K562 (cell line): ENCODE results near the gene FBXO48. TPM values are rescaled to one million over a fixed set of nuclear protein-coding genes. Genes with fewer than 3 reads are reported as not detected.
A peak's percentile ranks its signal among the peaks of the same experiment; 100 is the strongest.
"Not testable (repeated sequence)": the region's sequence is repeated elsewhere in the genome, so short reads cannot be mapped to it uniquely, and the experiment has no call there.

ENCODE experiments used
- ATAC-seq: fragments of 200-7000 bp; cut with Tn5 transposase; 3 replicates; pipeline ENCODE4 v1.9.1; 2020; ENCODE audit warnings: moderate library complexity
- BruUV-seq: library from RNA; stranded (reverse); fragments of 400-500 nt; replicated peaks from 2 replicates; lab custom pipeline; 2021; lab: Mats Ljungman, UMichigan
- CTCF ChIA-PET: fragments of 300-600 bp; formaldehyde crosslinking; extraction: SDS; loops from one replicate; lab custom pipeline; 2021; ENCODE audit warnings: low intra/inter-chr PET ratio; lab: Yijun Ruan, JAX
- POLR2A ChIA-PET: fragments of 300-600, 350-650 bp; sonication (Branson Sonifier 250); formaldehyde crosslinking; extraction: SDS; loops from one replicate; lab custom pipeline; 2021; ENCODE audit warnings: antibody characterized with exemption, inconsistent platforms; lab: Yijun Ruan, JAX
- DNase-seq, 4 experiments: peaks; one replicate each; pipeline versions ENCODE4 v3.0.0 to v3.0.0-alpha.2; 2011 to 2018; ENCODE audit warnings: low spot score in 3 of 4, mixed read lengths in 3 of 4; ENCODE audit errors: extremely low read depth in 1 of 4
- FAIRE-seq: peaks from 2 replicates; lab custom pipeline; 2011; peaks lifted over from hg19 to GRCh38; lab: Jason Lieb, UNC
- H2AFZ ChIP-seq: 2 replicates; pipeline ENCODE4 v1.6.0; 2011; ENCODE audit warnings: low read depth, low read length, control low read depth, inconsistent platforms
- H3K27ac ChIP-seq: fragments of 200-600 bp; 3 replicates; pipeline ENCODE4 v1.8.0; 2011; ENCODE audit warnings: low read depth, mild to moderate bottlenecking, control low read depth, inconsistent platforms, low read length, moderate library complexity, mixed read lengths; ENCODE audit errors: extremely low read depth
- H3K27me3 ChIP-seq, 2 experiments: fragments of 300-600 bp in 1 of 2; 2 replicates in 1 of 2; 3 replicates in 1 of 2; pipeline versions ENCODE4 v1.6.0 to v1.8.0; 2011; ENCODE audit warnings: inconsistent platforms in 2 of 2, low read length in 2 of 2, mild to moderate bottlenecking in 1 of 2, mixed read lengths in 1 of 2, moderate library complexity in 1 of 2; ENCODE audit not compliant: control insufficient read depth in 2 of 2, insufficient read depth in 2 of 2
- H3K36me3 ChIP-seq: fragments of 300-600 bp; 3 replicates; pipeline ENCODE4 v1.8.0; 2011; ENCODE audit warnings: mild to moderate bottlenecking, low read length, inconsistent platforms; ENCODE audit not compliant: control insufficient read depth, insufficient read depth
- H3K4me1 ChIP-seq, 2 experiments: fragments of 200-600 bp in 1 of 2; replicated peaks in 1 of 2; 2 replicates in 1 of 2; 3 replicates in 1 of 2; pipeline versions ENCODE4 v1.5.1 to v1.8.0; 2011; ENCODE audit warnings: inconsistent platforms in 2 of 2, low read length in 2 of 2, mild to moderate bottlenecking in 1 of 2, mixed read lengths in 1 of 2, moderate library complexity in 1 of 2; ENCODE audit not compliant: control insufficient read depth in 2 of 2, insufficient read depth in 2 of 2
- H3K4me2 ChIP-seq: 2 replicates; pipeline ENCODE4 v1.6.1; 2011; ENCODE audit warnings: low read length, control low read depth, inconsistent platforms, mixed read lengths; ENCODE audit not compliant: insufficient read depth
- H3K4me3 ChIP-seq: fragments of 200-600 bp; sonication (generic), shearing (Covaris generic); 2 replicates; pipeline ENCODE4 v1.5.1; 2016; ENCODE audit warnings: control low read depth, inconsistent platforms
- H3K79me2 ChIP-seq: fragments of 200-600 bp; 3 replicates; pipeline ENCODE4 v1.8.0; 2011; ENCODE audit warnings: low read length, inconsistent platforms; ENCODE audit not compliant: control insufficient read depth, insufficient read depth
- H3K9ac ChIP-seq, 2 experiments: 2 replicates each; pipeline versions ENCODE4 v1.6.0 to v1.6.1; 2011; ENCODE audit warnings: low read depth in 2 of 2, low read length in 2 of 2, control low read depth in 1 of 2, inconsistent platforms in 1 of 2, mild to moderate bottlenecking in 1 of 2, mixed read lengths in 1 of 2; ENCODE audit not compliant: insufficient read depth in 1 of 2
- H3K9me1 ChIP-seq: one replicate; pipeline ENCODE4 v1.6.0; 2011; ENCODE audit warnings: inconsistent platforms, mild to moderate bottlenecking, low read length, moderate library complexity; ENCODE audit not compliant: control insufficient read depth, insufficient read depth
- H3K9me3 ChIP-seq: replicated peaks from 2 replicates; pipeline ENCODE4 v1.5.1; 2011; ENCODE audit warnings: low read depth, low read length, inconsistent platforms; ENCODE audit not compliant: control insufficient read depth, insufficient read depth
- H4K20me1 ChIP-seq: replicated peaks from 2 replicates; pipeline ENCODE4 v1.6.1; 2011; ENCODE audit warnings: low read length, inconsistent platforms, mixed read lengths; ENCODE audit not compliant: control insufficient read depth, insufficient read depth
- WGBS: fragments of 100-300 bp; shearing (Covaris generic); methylation state at CpG from one replicate; pipeline ENCODE4 v1.1.6; 2016; ENCODE audit warnings: low coverage, mixed read lengths; ENCODE audit not compliant: insufficient coverage; ENCODE audit errors: missing lambda C conversion rate; 5-methylcytosine and 5-hydroxymethylcytosine counted together
- in situ Hi-C: fragments of 300-500 bp; cut with MboI; formaldehyde crosslinking; loops from 4 replicates; pipeline ENCODE4 v1.15.0; 2018; ENCODE audit warnings: inconsistent platforms, mixed read lengths
- intact Hi-C: fragments of 100-400 bp; cut with micrococcal nuclease; formaldehyde crosslinking; loops from 2 replicates; pipeline ENCODE4 v1.14.2; 2022
- polyA plus RNA-seq, 8 experiments: library from polyadenylated mRNA; depleted of rRNA in 4 of 8; stranded (reverse) in 5 of 8; unstranded in 3 of 8; fragments of >200 nt; fragmentation: Nextera tagmentation in 2 of 8; fragmentation: Illumina TruSeq in 1 of 8; extraction: Ambion mirVana in 2 of 8; extraction: Trizol in 1 of 8; gene quantifications; 2 replicates each; pipeline versions ENCODE4 v1.2.1 to v1.2.3, GENCODE V29; 2011 to 2014; ENCODE audit warnings: inconsistent platforms in 1 of 8, missing spikeins in 1 of 8
- total RNA-seq, 7 experiments: library from RNA; depleted of rRNA in 6 of 7; stranded (reverse); fragments of >200 nt in 6 of 7; fragmentation: Illumina TruSeq in 2 of 7; extraction: Trizol in 2 of 7; gene quantifications; 2 replicates each; pipeline versions ENCODE4 v1.2.1 to v1.2.3, GENCODE V29; 2011 to 2021; ENCODE audit warnings: low replicate concordance in 1 of 7
- TF ChIP-seq, protein P1 (sequence below), 2 experiments: fragments of 450-650 bp; IDR thresholded peaks; 2 replicates each; pipeline ENCODE4 v1.6.1; 2018; ENCODE audit warnings: mild to moderate bottlenecking in 2 of 2, low read depth in 1 of 2; ENCODE audit not compliant: partially characterized antibody in 2 of 2

Gene FBXO48
- total and polyA plus RNA-seq, 9 of the 15 experiments (the other 6 are each of a cell fraction or from before 2014, with no cell fraction given): 0.36 to 1.8 (median 0.73) TPM

DNA sequence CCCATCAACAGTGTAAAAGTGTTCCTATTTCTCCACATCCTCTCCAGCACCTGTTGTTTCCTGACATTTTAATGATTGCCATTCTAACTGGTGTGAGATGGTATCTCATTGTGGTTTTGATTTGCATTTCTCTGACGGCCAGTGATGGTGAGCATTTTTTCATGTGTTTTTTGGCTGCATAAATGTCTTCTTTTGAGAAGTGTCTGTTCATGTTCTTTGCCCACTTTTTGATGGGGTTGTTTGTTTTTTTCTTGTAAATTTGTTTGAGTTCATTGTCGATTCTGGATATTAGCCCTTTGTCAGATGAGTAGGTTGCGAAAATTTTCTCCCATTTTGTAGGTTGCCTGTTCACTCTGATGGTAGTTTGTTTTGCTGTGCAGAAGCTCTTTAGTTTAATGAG lies 20.7 kb downstream of the FBXO48 start:
- CTCF ChIA-PET, BruUV-seq, ATAC-seq, H3K36me3 ChIP-seq, H3K4me1 ChIP-seq, H2AFZ ChIP-seq, H3K4me2 ChIP-seq, H4K20me1 ChIP-seq, FAIRE-seq, H3K27ac ChIP-seq, in situ Hi-C loops, H3K79me2 ChIP-seq, H3K9me3 ChIP-seq, intact Hi-C loops, H3K9ac ChIP-seq, DNase-seq, H3K4me3 ChIP-seq, H3K9me1 ChIP-seq, H3K27me3 ChIP-seq, POLR2A ChIA-PET: not testable (repeated sequence)
- WGBS: no CpG with 5 or more reads among the region's 3 CpGs
- TF ChIP-seq, protein P1, sequence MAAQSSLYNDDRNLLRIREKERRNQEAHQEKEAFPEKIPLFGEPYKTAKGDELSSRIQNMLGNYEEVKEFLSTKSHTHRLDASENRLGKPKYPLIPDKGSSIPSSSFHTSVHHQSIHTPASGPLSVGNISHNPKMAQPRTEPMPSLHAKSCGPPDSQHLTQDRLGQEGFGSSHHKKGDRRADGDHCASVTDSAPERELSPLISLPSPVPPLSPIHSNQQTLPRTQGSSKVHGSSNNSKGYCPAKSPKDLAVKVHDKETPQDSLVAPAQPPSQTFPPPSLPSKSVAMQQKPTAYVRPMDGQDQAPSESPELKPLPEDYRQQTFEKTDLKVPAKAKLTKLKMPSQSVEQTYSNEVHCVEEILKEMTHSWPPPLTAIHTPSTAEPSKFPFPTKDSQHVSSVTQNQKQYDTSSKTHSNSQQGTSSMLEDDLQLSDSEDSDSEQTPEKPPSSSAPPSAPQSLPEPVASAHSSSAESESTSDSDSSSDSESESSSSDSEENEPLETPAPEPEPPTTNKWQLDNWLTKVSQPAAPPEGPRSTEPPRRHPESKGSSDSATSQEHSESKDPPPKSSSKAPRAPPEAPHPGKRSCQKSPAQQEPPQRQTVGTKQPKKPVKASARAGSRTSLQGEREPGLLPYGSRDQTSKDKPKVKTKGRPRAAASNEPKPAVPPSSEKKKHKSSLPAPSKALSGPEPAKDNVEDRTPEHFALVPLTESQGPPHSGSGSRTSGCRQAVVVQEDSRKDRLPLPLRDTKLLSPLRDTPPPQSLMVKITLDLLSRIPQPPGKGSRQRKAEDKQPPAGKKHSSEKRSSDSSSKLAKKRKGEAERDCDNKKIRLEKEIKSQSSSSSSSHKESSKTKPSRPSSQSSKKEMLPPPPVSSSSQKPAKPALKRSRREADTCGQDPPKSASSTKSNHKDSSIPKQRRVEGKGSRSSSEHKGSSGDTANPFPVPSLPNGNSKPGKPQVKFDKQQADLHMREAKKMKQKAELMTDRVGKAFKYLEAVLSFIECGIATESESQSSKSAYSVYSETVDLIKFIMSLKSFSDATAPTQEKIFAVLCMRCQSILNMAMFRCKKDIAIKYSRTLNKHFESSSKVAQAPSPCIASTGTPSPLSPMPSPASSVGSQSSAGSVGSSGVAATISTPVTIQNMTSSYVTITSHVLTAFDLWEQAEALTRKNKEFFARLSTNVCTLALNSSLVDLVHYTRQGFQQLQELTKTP (IDR thresholded peaks at IDR 0.05; ENCODE audit: low read depth in 1 of 2, partially characterized antibody in 2 of 2): peak in 1 of 2 experiments; percentile 96
